Measurements from ENCODE around the gene HYDIN.

The HYDIN gene

GRCh38 chr16:70758786-70759185, 471.7 kb downstream of the HYDIN start:
- DNase-seq = no peak

Measured in activated CD4-positive, alpha-beta T cell treated with anti-CD3 and anti-CD28 coated beads, Interleukin-2, amount 50 U/mL, for 48 hours (primary cell).